Stimulated activated memory B cell treated with anti-CD40 and anti-IgM and Interleukin-4, amounts not matched to agents 10 μg/mL and 1 μg/mL and 100 μg/mL, for 72 hours (primary cell): Measurements from ENCODE around the gene PDE4D.

Experiments
- ATAC-seq: fragments of 150-1000 bp; cut with Tn5 transposase; 2 replicates; pipeline ENCODE4 v1.10.0; 2021
- H3K27ac Mint-ChIP-seq: one replicate; pipeline ENCODE4 v1.8.0; 2022; ENCODE audit warnings: mild to moderate bottlenecking, mixed read lengths
- H3K27me3 Mint-ChIP-seq: one replicate; pipeline ENCODE4 v1.8.0; 2022; ENCODE audit warnings: mixed read lengths
- H3K36me3 Mint-ChIP-seq: one replicate; pipeline ENCODE4 v1.8.0; 2022; ENCODE audit warnings: mixed read lengths
- H3K4me1 Mint-ChIP-seq: one replicate; pipeline ENCODE4 v1.8.0; 2022; ENCODE audit warnings: mixed read lengths
- H3K4me3 Mint-ChIP-seq: one replicate; pipeline ENCODE4 v1.8.0; 2022; ENCODE audit warnings: mild to moderate bottlenecking, moderate library complexity, mixed read lengths
- H3K9me3 Mint-ChIP-seq: one replicate; pipeline ENCODE4 v1.8.0; 2022; ENCODE audit warnings: mixed read lengths

PDE4D gene

GRCh38 chr5:58985311-58985710 lies 908.2 kb downstream of the PDE4D start:
- H3K4me1 Mint-ChIP-seq = no peaks in the 10 kb centered on the region
- H3K27me3 Mint-ChIP-seq = no peaks in the 10 kb centered on the region
- H3K9me3 Mint-ChIP-seq = no peaks in the 10 kb centered on the region
- no peaks in the 10 kb centered on the region for H3K36me3 Mint-ChIP-seq
- ATAC-seq = no peak
- no peak overlapping the region for H3K4me3 Mint-ChIP-seq
- no peak overlapping the region for H3K27ac Mint-ChIP-seq

GRCh38 chr5:58983526-58984452 lies 909.7 kb downstream of the PDE4D start:
- H3K9me3 Mint-ChIP-seq = no peaks in the 10 kb centered on the region
- H3K4me1 Mint-ChIP-seq = no peaks in the 10 kb centered on the region
- H3K27ac Mint-ChIP-seq = no peak overlapping the region
- no peak for ATAC-seq
- no peaks in the 10 kb centered on the region for H3K27me3 Mint-ChIP-seq
- no peaks in the 10 kb centered on the region for H3K36me3 Mint-ChIP-seq
- no peak overlapping the region for H3K4me3 Mint-ChIP-seq

- Mint-ChIP-seq H3K27me3 (no peaks in the 10 kb centered on the region), H3K4me3 (no peak overlapping the region), H3K27ac (no peak overlapping the region), H3K9me3 (no peaks in the 10 kb centered on the region), H3K4me1 (no peaks in the 10 kb centered on the region), H3K36me3 (no peaks in the 10 kb centered on the region)
- ATAC-seq = no peak
Observed at GRCh38 chr5:58980890-58981289, 912.6 kb downstream of the PDE4D start.

GRCh38 chr5:58979090-58979489 lies 914.4 kb downstream of the PDE4D start:
- H3K36me3 Mint-ChIP-seq = peaks cover 5% of the 10 kb centered on the region
- H3K27me3 Mint-ChIP-seq = no peaks in the 10 kb centered on the region
- no peak overlapping the region for H3K27ac Mint-ChIP-seq
- H3K4me1 Mint-ChIP-seq = no peaks in the 10 kb centered on the region
- ATAC-seq = no peak
- no peak overlapping the region for H3K4me3 Mint-ChIP-seq
- no peaks in the 10 kb centered on the region for H3K9me3 Mint-ChIP-seq

GRCh38 chr5:58974601-58975000 lies 918.9 kb downstream of the PDE4D start:
- H3K4me3 Mint-ChIP-seq = no peak overlapping the region
- no peaks in the 10 kb centered on the region for H3K4me1 Mint-ChIP-seq
- ATAC-seq = no peak
- no peak overlapping the region for H3K27ac Mint-ChIP-seq
- H3K36me3 Mint-ChIP-seq = peaks cover 5% of the 10 kb centered on the region
- no peaks in the 10 kb centered on the region for H3K27me3 Mint-ChIP-seq
- H3K9me3 Mint-ChIP-seq = no peaks in the 10 kb centered on the region

GRCh38 chr5:58974083-58974482 lies 919.4 kb downstream of the PDE4D start:
- Mint-ChIP-seq H3K4me1 (no peaks in the 10 kb centered on the region), H3K9me3 (no peaks in the 10 kb centered on the region), H3K4me3 (no peak overlapping the region), H3K27ac (no peak overlapping the region), H3K36me3 (peaks cover 5% of the 10 kb centered on the region), H3K27me3 (no peaks in the 10 kb centered on the region)
- ATAC-seq = no peak

- no peak for ATAC-seq
- Mint-ChIP-seq H3K36me3 (peaks cover 5% of the 10 kb centered on the region), H3K4me1 (no peaks in the 10 kb centered on the region), H3K27me3 (no peaks in the 10 kb centered on the region), H3K27ac (no peak overlapping the region), H3K9me3 (no peaks in the 10 kb centered on the region), H3K4me3 (no peak overlapping the region)
Observed at GRCh38 chr5:58972301-58972700, 921.2 kb downstream of the PDE4D start.

- no peak for ATAC-seq
- no peak overlapping the region for H3K27ac Mint-ChIP-seq
- H3K4me3 Mint-ChIP-seq = no peak overlapping the region
- no peaks in the 10 kb centered on the region for H3K27me3 Mint-ChIP-seq
- H3K36me3 Mint-ChIP-seq = peaks cover 5% of the 10 kb centered on the region
- no peaks in the 10 kb centered on the region for H3K4me1 Mint-ChIP-seq
- no peaks in the 10 kb centered on the region for H3K9me3 Mint-ChIP-seq
Observed at GRCh38 chr5:58970766-58971165, 922.8 kb downstream of the PDE4D start.

GRCh38 chr5:58969795-58970194 lies 923.7 kb downstream of the PDE4D start:
- H3K9me3 Mint-ChIP-seq = no peaks in the 10 kb centered on the region
- H3K27ac Mint-ChIP-seq = no peak overlapping the region
- no peaks in the 10 kb centered on the region for H3K27me3 Mint-ChIP-seq
- peaks cover 4% of the 10 kb centered on the region for H3K36me3 Mint-ChIP-seq
- H3K4me1 Mint-ChIP-seq = no peaks in the 10 kb centered on the region
- no peak for ATAC-seq
- H3K4me3 Mint-ChIP-seq = no peak overlapping the region

- ATAC-seq = no peak
- no peaks in the 10 kb centered on the region for H3K4me1 Mint-ChIP-seq
- H3K9me3 Mint-ChIP-seq = no peaks in the 10 kb centered on the region
- no peaks in the 10 kb centered on the region for H3K36me3 Mint-ChIP-seq
- no peaks in the 10 kb centered on the region for H3K27me3 Mint-ChIP-seq
- H3K4me3 Mint-ChIP-seq = no peak overlapping the region
- no peak overlapping the region for H3K27ac Mint-ChIP-seq
Observed at GRCh38 chr5:58969253-58969652, 924.3 kb downstream of the PDE4D start.

GRCh38 chr5:58968350-58968749 lies 925.2 kb downstream of the PDE4D start:
- no peak for ATAC-seq
- Mint-ChIP-seq H3K9me3 (no peaks in the 10 kb centered on the region), H3K36me3 (no peaks in the 10 kb centered on the region), H3K4me3 (no peak overlapping the region), H3K27me3 (no peaks in the 10 kb centered on the region), H3K27ac (no peak overlapping the region), H3K4me1 (no peaks in the 10 kb centered on the region)

- Mint-ChIP-seq H3K27ac (no peak overlapping the region), H3K4me1 (peaks cover 1% of the 10 kb centered on the region), H3K36me3 (no peaks in the 10 kb centered on the region), H3K27me3 (peaks cover 1% of the 10 kb centered on the region), H3K9me3 (no peaks in the 10 kb centered on the region), H3K4me3 (no peak overlapping the region)
- ATAC-seq = no peak
Observed at GRCh38 chr5:58967597-58968281, 925.8 kb downstream of the PDE4D start.

- Mint-ChIP-seq H3K36me3 (no peaks in the 10 kb centered on the region), H3K27me3 (peaks cover 7% of the 10 kb centered on the region), H3K4me3 (no peak overlapping the region), H3K27ac (no peak overlapping the region), H3K4me1 (peaks cover 12% of the 10 kb centered on the region), H3K9me3 (no peaks in the 10 kb centered on the region)
- ATAC-seq = no peak
Observed at GRCh38 chr5:58965677-58966414, 927.7 kb downstream of the PDE4D start.

GRCh38 chr5:58963821-58964220 lies 929.7 kb downstream of the PDE4D start:
- Mint-ChIP-seq H3K36me3 (no peaks in the 10 kb centered on the region), H3K27ac (no peak overlapping the region), H3K27me3 (peaks cover 7% of the 10 kb centered on the region), H3K9me3 (no peaks in the 10 kb centered on the region), H3K4me3 (no peak overlapping the region), H3K4me1 (peaks cover 12% of the 10 kb centered on the region)
- no peak for ATAC-seq

GRCh38 chr5:58963361-58963760 lies 930.2 kb downstream of the PDE4D start:
- no peak overlapping the region for H3K4me3 Mint-ChIP-seq
- no peak overlapping the region for H3K27ac Mint-ChIP-seq
- no peaks in the 10 kb centered on the region for H3K36me3 Mint-ChIP-seq
- H3K27me3 Mint-ChIP-seq = peaks cover 7% of the 10 kb centered on the region
- peaks cover 12% of the 10 kb centered on the region for H3K4me1 Mint-ChIP-seq
- no peaks in the 10 kb centered on the region for H3K9me3 Mint-ChIP-seq
- no peak for ATAC-seq
